ENCODE data around the gene FRMPD1. TPM values are rescaled to one million over a fixed set of nuclear protein-coding genes. Genes with fewer than 3 reads are reported as not detected.
A peak's percentile ranks its signal among the peaks of the same experiment; 100 is the strongest.
"Not testable (repeated sequence)": the region's sequence is repeated elsewhere in the genome, so short reads cannot be mapped to it uniquely, and the experiment has no call there.

FRMPD1 gene
- total RNA-seq, 1 donor from 2014 or later = 0.07 TPM

GRCh38 chr9:37758747-37759146, 108.0 kb downstream of the FRMPD1 start:
- no peak overlapping the region for H3K27ac Mint-ChIP-seq (ENCODE audit: unreplicated experiment)
- Histone ChIP-seq H3K9me3 (ENCODE audit: insufficient read depth, low read depth, low read length) (no peaks in the 10 kb centered on the region), H2AFZ (ENCODE audit: low read depth, low read length) (no peak overlapping the region), H3K27me3 (ENCODE audit: insufficient read depth, low read length) (no peaks in the 10 kb centered on the region), H3K4me1 (ENCODE audit: insufficient read depth, low read length) (peaks cover 18% of the 10 kb centered on the region), H3K27ac (ENCODE audit: low read depth, low read length) (no peak overlapping the region), H3K4me3 (ENCODE audit: insufficient read depth, low read depth, low read length) (no peak overlapping the region), H3K36me3 (ENCODE audit: insufficient read depth, low read length) (no peaks in the 10 kb centered on the region), H3K79me2 (ENCODE audit: insufficient read depth, low read length) (peaks cover 10% of the 10 kb centered on the region), H3K9ac (ENCODE audit: low read length) (no peak overlapping the region), H3K4me2 (ENCODE audit: low read length) (no peak overlapping the region), H4K20me1 (ENCODE audit: insufficient read depth, low read length) (no peaks in the 10 kb centered on the region)
- H3K4me1 Mint-ChIP-seq (ENCODE audit: low read depth, unreplicated experiment) = peaks cover 16% of the 10 kb centered on the region
- FAIRE-seq (no peak), DNase-seq (ENCODE audit: low read depth) (no peak)
- H3K4me3 Mint-ChIP-seq (ENCODE audit: unreplicated experiment) = no peak overlapping the region
- peaks cover 2% of the 10 kb centered on the region for H3K36me3 Mint-ChIP-seq (ENCODE audit: low read depth, unreplicated experiment)
- H3K27me3 Mint-ChIP-seq (ENCODE audit: low read depth, unreplicated experiment) = no peaks in the 10 kb centered on the region
- TF ChIP-seq EZH2 (IDR thresholded peaks at IDR 0.05; ENCODE audit: insufficient read depth, low read length) (no peak), CTCF (IDR thresholded peaks at IDR 0.05; ENCODE audit: insufficient read depth, low read depth, low read length) (no peak)
- no peaks in the 10 kb centered on the region for H3K9me3 Mint-ChIP-seq (ENCODE audit: unreplicated experiment)

- peaks cover 11% of the 10 kb centered on the region for H3K36me3 Mint-ChIP-seq (ENCODE audit: low read depth, unreplicated experiment)
- no peaks in the 10 kb centered on the region for H3K36me3 ChIP-seq (ENCODE audit: insufficient read depth, low read length)
- H3K27ac ChIP-seq (ENCODE audit: low read depth, low read length) = peak overlapping the region; percentile 13
- H3K9ac ChIP-seq (ENCODE audit: low read length) = no peak overlapping the region
- TF ChIP-seq CTCF (IDR thresholded peaks at IDR 0.05; ENCODE audit: insufficient read depth, low read depth, low read length) (no peak), EZH2 (IDR thresholded peaks at IDR 0.05; ENCODE audit: insufficient read depth, low read length) (no peak)
- no peaks in the 10 kb centered on the region for H4K20me1 ChIP-seq (ENCODE audit: insufficient read depth, low read length)
- no peak overlapping the region for H2AFZ ChIP-seq (ENCODE audit: low read depth, low read length)
- H3K27me3 Mint-ChIP-seq (ENCODE audit: low read depth, unreplicated experiment) = no peaks in the 10 kb centered on the region
- no peaks in the 10 kb centered on the region for H3K9me3 Mint-ChIP-seq (ENCODE audit: unreplicated experiment)
- H3K4me2 ChIP-seq (ENCODE audit: low read length) = peak overlapping the region; percentile 18
- peaks cover 12% of the 10 kb centered on the region for H3K4me1 ChIP-seq (ENCODE audit: insufficient read depth, low read length)
- no peaks in the 10 kb centered on the region for H3K79me2 ChIP-seq (ENCODE audit: insufficient read depth, low read length)
- peak overlapping the region; percentile 79 for H3K27ac Mint-ChIP-seq (ENCODE audit: unreplicated experiment)
- peaks cover 16% of the 10 kb centered on the region for H3K4me1 Mint-ChIP-seq (ENCODE audit: low read depth, unreplicated experiment)
- FAIRE-seq (no peak), DNase-seq (ENCODE audit: low read depth) (peak; percentile 74)
- no peaks in the 10 kb centered on the region for H3K27me3 ChIP-seq (ENCODE audit: insufficient read depth, low read length)
- H3K4me3 ChIP-seq (ENCODE audit: insufficient read depth, low read depth, low read length) = no peak overlapping the region
- no peak overlapping the region for H3K4me3 Mint-ChIP-seq (ENCODE audit: unreplicated experiment)
- H3K9me3 ChIP-seq (ENCODE audit: insufficient read depth, low read depth, low read length) = no peaks in the 10 kb centered on the region
These were observed 109.8 kb downstream of the FRMPD1 start for GRCh38 chr9:37760416-37761161.

- no peak for TF ChIP-seq EZH2 (IDR thresholded peaks at IDR 0.05; ENCODE audit: insufficient read depth, low read length)
- TF ChIP-seq CTCF (IDR thresholded peaks at IDR 0.05; ENCODE audit: insufficient read depth, low read depth, low read length) = no peak
- Histone ChIP-seq H3K36me3 (ENCODE audit: insufficient read depth, low read length) (no peaks in the 10 kb centered on the region), H3K27me3 (ENCODE audit: insufficient read depth, low read length) (no peaks in the 10 kb centered on the region), H3K79me2 (ENCODE audit: insufficient read depth, low read length) (no peaks in the 10 kb centered on the region), H3K4me2 (ENCODE audit: low read length) (peak overlapping the region; percentile 18), H3K9ac (ENCODE audit: low read length) (peak overlapping the region; percentile 11), H3K4me3 (ENCODE audit: insufficient read depth, low read depth, low read length) (no peak overlapping the region), H3K9me3 (ENCODE audit: insufficient read depth, low read depth, low read length) (no peaks in the 10 kb centered on the region), H4K20me1 (ENCODE audit: insufficient read depth, low read length) (no peaks in the 10 kb centered on the region), H2AFZ (ENCODE audit: low read depth, low read length) (no peak overlapping the region), H3K27ac (ENCODE audit: low read depth, low read length) (peak overlapping the region; percentile 13), H3K4me1 (ENCODE audit: insufficient read depth, low read length) (peaks cover 12% of the 10 kb centered on the region)
- no peak for FAIRE-seq
- no peaks in the 10 kb centered on the region for H3K27me3 Mint-ChIP-seq (ENCODE audit: low read depth, unreplicated experiment)
- peaks cover 3% of the 10 kb centered on the region for H3K9me3 Mint-ChIP-seq (ENCODE audit: unreplicated experiment)
- H3K4me3 Mint-ChIP-seq (ENCODE audit: unreplicated experiment) = peak overlapping the region; percentile 47
- H3K36me3 Mint-ChIP-seq (ENCODE audit: low read depth, unreplicated experiment) = peaks cover 11% of the 10 kb centered on the region
- peak overlapping the region; percentile 79 for H3K27ac Mint-ChIP-seq (ENCODE audit: unreplicated experiment)
- DNase-seq (ENCODE audit: low read depth) = peak; percentile 77
- peaks cover 16% of the 10 kb centered on the region for H3K4me1 Mint-ChIP-seq (ENCODE audit: low read depth, unreplicated experiment)
These were observed 110.8 kb downstream of the FRMPD1 start for GRCh38 chr9:37761511-37761910.

GRCh38 chr9:37765263-37765662, 114.5 kb downstream of the FRMPD1 start:
- not testable (repeated sequence) for H3K9me3 Mint-ChIP-seq (ENCODE audit: unreplicated experiment); H3K4me3 Mint-ChIP-seq (ENCODE audit: unreplicated experiment); H3K4me2 ChIP-seq (ENCODE audit: low read length); DNase-seq (ENCODE audit: low read depth); H3K27ac Mint-ChIP-seq (ENCODE audit: unreplicated experiment); H3K79me2 ChIP-seq (ENCODE audit: insufficient read depth, low read length); FAIRE-seq; H3K9ac ChIP-seq (ENCODE audit: low read length); H4K20me1 ChIP-seq (ENCODE audit: insufficient read depth, low read length); H3K9me3 ChIP-seq (ENCODE audit: insufficient read depth, low read depth, low read length); H2AFZ ChIP-seq (ENCODE audit: low read depth, low read length); H3K36me3 ChIP-seq (ENCODE audit: insufficient read depth, low read length); H3K27me3 Mint-ChIP-seq (ENCODE audit: low read depth, unreplicated experiment); H3K27ac ChIP-seq (ENCODE audit: low read depth, low read length); H3K27me3 ChIP-seq (ENCODE audit: insufficient read depth, low read length); H3K4me3 ChIP-seq (ENCODE audit: insufficient read depth, low read depth, low read length)
- peaks cover 12% of the 10 kb centered on the region for H3K4me1 ChIP-seq (ENCODE audit: insufficient read depth, low read length)
- peaks cover 11% of the 10 kb centered on the region for H3K36me3 Mint-ChIP-seq (ENCODE audit: low read depth, unreplicated experiment)
- H3K4me1 Mint-ChIP-seq (ENCODE audit: low read depth, unreplicated experiment) = peaks cover 16% of the 10 kb centered on the region
